Adipocyte (in vitro differentiated cells): ENCODE results near the gene STIM1.
"Not testable (repeated sequence)": the region's sequence is repeated elsewhere in the genome, so short reads cannot be mapped to it uniquely, and the experiment has no call there.

Source experiments
- DNase-seq: peaks from one replicate; pipeline ENCODE4 v3.0.0-alpha.2; 2015; ENCODE audit warnings: low read depth
- H3K27me3 ChIP-seq: replicated peaks from 2 replicates; pipeline ENCODE4 v1.7.0; 2013; ENCODE audit warnings: mild to moderate bottlenecking, low read length, moderate library complexity; ENCODE audit not compliant: control insufficient read depth, insufficient read depth
- H3K36me3 ChIP-seq: 2 replicates; pipeline ENCODE4 v1.7.0; 2013; ENCODE audit warnings: low read length, mild to moderate bottlenecking, moderate library complexity; ENCODE audit not compliant: control insufficient read depth, insufficient read depth, severe bottlenecking
- H3K4me1 ChIP-seq: 2 replicates; pipeline ENCODE4 v1.7.0; 2013; ENCODE audit warnings: mild to moderate bottlenecking, low read length, moderate library complexity; ENCODE audit not compliant: control insufficient read depth, insufficient read depth
- H3K4me3 ChIP-seq: 2 replicates; pipeline ENCODE4 v1.7.0; 2013; ENCODE audit warnings: mild to moderate bottlenecking, low read length, moderate library complexity
- H3K9ac ChIP-seq: 2 replicates; pipeline ENCODE4 v1.7.0; 2013; ENCODE audit warnings: mild to moderate bottlenecking, low read length, moderate library complexity
- H3K9me3 ChIP-seq: 2 replicates; pipeline ENCODE4 v1.7.0; 2013; ENCODE audit warnings: mild to moderate bottlenecking, low read length, moderate library complexity; ENCODE audit not compliant: control insufficient read depth

The STIM1 gene

DNA sequence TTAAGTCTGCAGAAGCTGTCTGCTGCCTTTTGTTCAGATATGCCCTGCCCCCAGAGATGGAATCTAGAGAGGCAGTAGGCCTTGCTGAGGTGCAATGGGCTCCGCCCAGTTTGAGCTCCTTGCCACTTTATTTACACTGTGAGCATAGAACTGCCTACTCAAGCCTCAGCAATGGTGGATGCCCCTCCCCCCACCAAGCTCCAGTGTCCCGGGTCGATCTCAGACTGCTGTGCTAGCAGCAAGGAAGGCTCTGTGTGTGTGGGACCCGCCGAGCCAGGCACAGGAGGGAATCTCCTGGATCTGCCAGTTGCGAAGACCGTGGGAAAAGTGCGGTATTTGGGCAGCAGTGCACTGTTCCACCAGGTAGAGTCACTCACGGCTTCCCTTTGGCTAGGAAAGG is 161.1 kb downstream of the STIM1 start:
- DNase-seq, H3K4me1 ChIP-seq, H3K9me3 ChIP-seq, H3K4me3 ChIP-seq, H3K9ac ChIP-seq, H3K27me3 ChIP-seq, H3K36me3 ChIP-seq: not testable (repeated sequence)

DNA sequence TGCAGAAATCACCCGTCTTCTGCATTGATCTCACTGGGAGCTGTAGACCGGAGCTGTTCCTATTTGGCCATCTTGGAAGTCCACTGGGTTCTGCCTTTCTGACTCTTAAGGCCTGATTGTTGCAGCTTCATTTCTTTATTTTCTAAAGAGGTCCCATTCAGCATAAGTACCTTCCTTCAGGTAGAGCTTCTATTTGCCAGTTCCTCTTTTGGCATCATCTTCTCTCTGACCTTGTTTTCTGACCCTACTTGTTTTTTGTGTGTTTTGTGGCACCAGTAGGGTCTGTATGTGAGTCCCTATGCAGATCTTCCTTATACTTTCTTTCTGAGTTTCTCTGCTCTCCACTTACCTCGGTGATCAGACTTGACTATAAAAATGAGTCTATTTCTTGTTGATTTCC is 161.7 kb downstream of the STIM1 start:
- Histone ChIP-seq H3K9ac (no peak overlapping the region), H3K9me3 (no peaks in the 10 kb centered on the region), H3K36me3 (no peaks in the 10 kb centered on the region), H3K4me1 (no peaks in the 10 kb centered on the region), H3K27me3 (no peaks in the 10 kb centered on the region), H3K4me3 (no peak overlapping the region)
- no peak for DNase-seq

DNA sequence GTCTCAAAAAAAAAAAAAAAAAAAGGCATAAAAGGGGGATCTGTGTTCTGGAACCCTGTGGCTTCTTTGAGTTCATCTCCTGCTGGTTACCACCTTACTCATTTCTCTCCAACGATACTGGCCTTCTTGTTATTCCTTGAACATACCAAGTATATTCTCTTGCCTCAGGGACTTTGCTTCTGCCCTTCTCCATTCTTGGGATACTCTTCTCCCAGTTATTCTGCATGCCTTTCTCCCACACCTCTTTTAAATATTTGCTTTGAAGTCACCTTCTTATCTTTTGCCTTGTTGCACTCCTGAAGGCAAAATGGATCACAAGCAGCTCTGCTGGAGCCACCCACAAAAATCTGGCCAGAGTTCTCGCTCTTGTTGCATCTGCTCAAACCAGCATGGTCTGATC is 163.2 kb downstream of the STIM1 start:
- no peaks in the 10 kb centered on the region for H3K27me3 ChIP-seq
- no peaks in the 10 kb centered on the region for H3K4me1 ChIP-seq
- H3K9ac ChIP-seq, result no peak overlapping the region
- no peak for DNase-seq
- no peak overlapping the region for H3K4me3 ChIP-seq
- H3K9me3 ChIP-seq, result no peaks in the 10 kb centered on the region
- no peaks in the 10 kb centered on the region for H3K36me3 ChIP-seq

DNA sequence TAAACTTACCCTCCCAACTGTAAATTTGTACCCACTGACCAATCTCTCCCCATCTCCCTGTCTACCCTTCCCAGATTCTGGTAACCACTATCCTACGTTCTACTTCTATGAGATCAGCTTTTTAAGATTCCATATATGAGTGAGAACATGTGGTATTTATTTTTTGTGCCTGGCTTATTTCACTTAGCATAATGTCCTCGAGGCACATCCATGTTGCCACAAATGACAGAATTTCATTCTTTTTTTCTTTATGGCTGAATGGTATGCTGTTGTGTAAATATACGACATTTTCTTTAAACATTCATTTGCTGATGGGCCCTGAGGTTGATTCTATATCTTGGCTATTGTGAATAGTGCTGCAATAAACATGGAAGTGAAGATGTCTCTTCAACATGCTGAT is 164.4 kb downstream of the STIM1 start:
- Histone ChIP-seq H3K27me3 (no peaks in the 10 kb centered on the region), H3K4me1 (peaks cover under 1% of the 10 kb centered on the region), H3K4me3 (no peak overlapping the region), H3K9ac (no peak overlapping the region), H3K36me3 (no peaks in the 10 kb centered on the region), H3K9me3 (no peaks in the 10 kb centered on the region)
- DNase-seq, result peak; percentile 84

DNA sequence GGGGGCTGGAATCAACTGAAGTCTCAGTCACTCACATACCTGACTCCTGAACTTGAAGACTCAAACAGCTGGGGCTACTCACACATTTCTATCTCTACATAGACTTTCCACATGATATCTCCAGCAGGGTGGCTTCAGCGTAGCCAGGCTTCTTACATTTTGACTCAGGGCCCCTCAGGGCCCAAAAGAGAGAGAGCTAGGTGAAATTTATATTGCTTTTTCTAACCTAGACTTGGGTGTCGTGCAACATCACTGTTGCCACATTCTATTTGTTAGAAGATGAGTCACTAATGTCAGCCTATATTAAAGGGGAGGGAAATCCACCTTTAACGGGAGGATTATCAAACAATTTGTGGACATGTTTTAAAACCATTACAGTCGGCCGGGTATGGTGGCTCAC is 167.2 kb downstream of the STIM1 start:
- no peak overlapping the region for H3K4me3 ChIP-seq
- H3K4me1 ChIP-seq, result peaks cover 26% of the 10 kb centered on the region
- no peaks in the 10 kb centered on the region for H3K9me3 ChIP-seq
- no peak for DNase-seq
- no peaks in the 10 kb centered on the region for H3K36me3 ChIP-seq
- H3K9ac ChIP-seq, result no peak overlapping the region
- H3K27me3 ChIP-seq, result no peaks in the 10 kb centered on the region

DNA sequence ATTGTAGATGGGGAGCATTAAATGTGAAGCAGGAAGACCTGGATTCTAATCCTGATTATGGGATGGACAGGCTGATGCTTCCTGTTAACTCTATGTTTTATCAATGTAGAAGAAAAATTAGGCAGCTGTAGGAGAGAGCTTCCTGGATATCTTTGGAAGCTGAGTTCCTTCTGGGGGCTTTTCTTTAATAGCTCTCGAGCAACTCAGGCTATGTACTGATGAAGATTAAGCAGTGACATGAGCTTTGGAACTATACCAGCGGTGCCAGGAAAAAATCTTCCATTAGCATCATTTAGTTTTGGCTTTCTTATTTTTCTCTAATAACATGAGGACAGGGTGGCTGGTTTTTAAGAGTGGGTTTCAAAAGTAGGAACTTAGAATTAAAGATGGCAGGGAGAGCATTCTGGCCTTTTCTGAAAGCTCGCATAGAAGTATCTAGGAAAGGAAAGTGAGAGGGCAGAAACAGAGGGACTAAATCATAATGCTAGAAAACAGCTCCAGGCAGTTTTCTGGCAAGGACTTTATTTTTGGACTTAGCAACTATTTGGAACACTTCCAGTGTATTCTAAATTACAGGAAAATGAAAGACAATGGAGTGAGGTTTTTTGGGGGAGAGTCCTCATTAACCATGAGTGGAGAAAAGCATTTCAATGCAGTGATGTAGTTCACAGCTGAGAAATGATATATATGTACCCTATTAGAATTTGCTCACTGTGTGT is 169.9 kb downstream of the STIM1 start:
- no peaks in the 10 kb centered on the region for H3K27me3 ChIP-seq
- peaks cover 31% of the 10 kb centered on the region for H3K4me1 ChIP-seq
- DNase-seq, result peak; percentile 87
- H3K9me3 ChIP-seq, result no peaks in the 10 kb centered on the region
- peak overlapping the region; percentile 16 for H3K9ac ChIP-seq
- H3K4me3 ChIP-seq, result peak overlapping the region; percentile 11
- no peaks in the 10 kb centered on the region for H3K36me3 ChIP-seq

DNA sequence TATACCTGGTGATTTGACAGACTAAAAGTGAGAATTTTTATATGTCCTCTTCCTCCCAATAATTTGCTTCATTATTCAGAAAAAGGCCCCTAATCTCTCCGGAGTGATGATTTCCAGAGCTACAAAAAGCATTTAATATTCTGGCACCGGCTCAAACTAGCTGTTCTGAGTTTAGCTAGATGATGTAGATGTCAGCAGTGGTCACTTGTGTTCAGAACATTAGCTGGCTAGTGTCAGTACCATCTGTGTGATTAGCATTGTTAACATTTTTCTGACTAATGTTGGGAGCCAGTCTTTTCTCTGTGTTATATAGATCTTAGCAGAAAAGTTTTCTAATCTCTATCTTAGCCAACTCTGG is 170.5 kb downstream of the STIM1 start:
- DNase-seq, result peak; percentile 60
- no peaks in the 10 kb centered on the region for H3K36me3 ChIP-seq
- H3K4me1 ChIP-seq, result peaks cover 31% of the 10 kb centered on the region
- no peaks in the 10 kb centered on the region for H3K9me3 ChIP-seq
- H3K4me3 ChIP-seq, result peak overlapping the region; percentile 11
- peak overlapping the region; percentile 16 for H3K9ac ChIP-seq
- no peaks in the 10 kb centered on the region for H3K27me3 ChIP-seq

DNA sequence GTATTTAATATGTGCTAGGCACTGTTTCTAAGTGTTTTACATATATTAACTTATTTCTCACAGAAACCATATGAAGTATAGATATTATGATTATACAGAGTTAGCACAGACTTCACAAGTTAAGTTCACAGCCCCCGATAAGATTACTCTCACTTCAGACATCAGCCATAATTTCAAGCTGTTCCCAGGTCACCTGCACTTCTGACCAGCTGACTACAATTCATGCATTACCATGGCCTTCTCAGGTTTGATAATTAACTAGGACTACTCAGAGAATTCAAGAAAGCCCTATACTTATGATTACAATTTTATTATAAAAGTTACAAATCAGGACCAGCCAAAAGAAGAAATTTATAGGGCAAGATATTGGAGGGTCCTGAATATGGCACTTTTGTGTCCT is 170.9 kb downstream of the STIM1 start:
- DNase-seq, result no peak
- Histone ChIP-seq H3K9me3 (no peaks in the 10 kb centered on the region), H3K27me3 (no peaks in the 10 kb centered on the region), H3K9ac (peak overlapping the region; percentile 16), H3K4me3 (no peak overlapping the region), H3K4me1 (peaks cover 31% of the 10 kb centered on the region), H3K36me3 (no peaks in the 10 kb centered on the region)

DNA sequence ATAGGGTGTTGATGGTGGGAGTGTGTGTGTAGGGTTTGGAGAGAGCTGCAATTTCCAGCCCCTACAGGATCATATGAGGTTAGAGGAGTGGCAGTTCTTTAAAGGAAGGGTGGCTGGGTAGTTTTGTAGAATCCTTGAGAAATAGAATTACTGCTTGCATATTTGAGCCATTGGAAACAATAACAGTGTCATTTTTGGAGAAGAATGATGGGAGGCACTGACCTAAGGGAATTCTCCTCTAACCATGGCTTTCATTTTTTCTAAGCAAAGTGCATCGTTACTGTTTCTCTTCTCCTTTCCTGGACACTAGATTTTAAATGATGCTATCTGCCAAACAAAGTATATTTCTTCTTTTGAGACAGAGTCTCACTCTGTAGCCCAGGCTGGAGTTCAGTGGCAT is 172.3 kb downstream of the STIM1 start:
- H3K27me3 ChIP-seq, result no peaks in the 10 kb centered on the region
- no peak overlapping the region for H3K9ac ChIP-seq
- H3K4me3 ChIP-seq, result no peak overlapping the region
- no peaks in the 10 kb centered on the region for H3K9me3 ChIP-seq
- peaks cover 31% of the 10 kb centered on the region for H3K4me1 ChIP-seq
- H3K36me3 ChIP-seq, result no peaks in the 10 kb centered on the region
- DNase-seq, result no peak

DNA sequence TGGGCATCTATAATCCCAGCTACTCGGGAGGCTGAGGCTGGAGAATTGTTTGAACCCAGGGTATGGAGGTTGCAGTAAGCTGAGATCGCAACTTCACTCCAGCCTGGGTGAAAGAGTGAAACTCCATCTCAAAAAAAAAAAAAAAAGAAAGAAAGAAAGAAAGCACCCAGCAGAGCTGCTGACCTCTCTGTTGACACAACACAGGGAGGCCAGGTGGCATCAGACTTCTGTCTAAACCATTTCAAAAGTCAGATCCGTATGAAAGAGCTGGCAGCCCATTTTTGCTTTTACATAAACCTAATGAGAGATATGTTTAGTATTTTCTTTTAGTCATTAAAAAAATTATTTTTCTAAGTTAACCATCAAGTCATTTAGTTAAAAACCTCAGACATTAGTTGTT is 174.7 kb downstream of the STIM1 start:
- no peak overlapping the region for H3K4me3 ChIP-seq

DNA sequence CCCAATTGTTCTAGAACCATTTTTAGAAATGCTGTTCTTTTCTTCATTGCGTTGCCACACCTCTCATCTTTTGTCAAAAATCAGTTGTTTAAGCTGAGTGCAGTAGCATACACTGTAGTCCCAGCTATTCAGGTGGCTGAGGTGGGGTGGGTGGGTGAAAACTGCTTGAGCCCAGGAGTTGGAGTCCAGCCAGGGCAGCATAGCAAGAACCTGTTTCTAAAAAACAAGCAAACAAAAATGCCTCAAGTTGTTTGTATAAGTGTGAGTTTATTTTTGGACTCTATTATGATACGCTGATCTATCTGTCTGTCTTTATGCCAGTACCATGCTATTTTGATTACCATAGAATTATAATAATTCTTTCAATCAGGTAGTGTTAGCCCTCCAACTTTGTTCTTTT is 176.6 kb downstream of the STIM1 start:
- Histone ChIP-seq H3K9ac (no peak overlapping the region), H3K4me1 (peaks cover 8% of the 10 kb centered on the region), H3K36me3 (no peaks in the 10 kb centered on the region), H3K4me3 (no peak overlapping the region), H3K27me3 (no peaks in the 10 kb centered on the region), H3K9me3 (peaks cover 3% of the 10 kb centered on the region)
- no peak for DNase-seq

More for the DNA sequence above, 174.7 kb downstream of the STIM1 start:
- no peak for DNase-seq
- H3K9ac ChIP-seq, result no peak overlapping the region
- H3K9me3 ChIP-seq, result peaks cover 3% of the 10 kb centered on the region
- no peaks in the 10 kb centered on the region for H3K36me3 ChIP-seq
- peaks cover 27% of the 10 kb centered on the region for H3K4me1 ChIP-seq
- no peaks in the 10 kb centered on the region for H3K27me3 ChIP-seq

DNA sequence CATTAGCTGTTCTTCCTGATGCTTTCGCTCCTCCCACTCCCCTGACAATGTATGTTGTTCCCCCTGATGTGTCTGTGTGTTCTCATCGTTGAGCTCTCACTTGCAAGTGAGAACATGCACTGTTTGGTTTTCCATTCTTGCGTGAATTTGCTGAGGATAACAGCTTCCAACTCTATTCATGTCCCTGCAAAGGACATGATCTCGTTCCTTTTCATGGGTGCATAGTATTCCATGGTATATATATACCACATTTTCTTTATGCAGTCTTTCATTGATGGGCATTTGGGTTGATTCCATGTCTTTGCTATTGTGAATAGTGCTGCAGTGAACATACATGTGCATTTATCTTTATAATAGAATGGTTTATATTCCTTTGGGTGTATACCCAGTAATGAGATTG is 180.5 kb downstream of the STIM1 start:
- H3K27me3 ChIP-seq, result no peaks in the 10 kb centered on the region
- H3K9me3 ChIP-seq, result peaks cover 3% of the 10 kb centered on the region
- no peaks in the 10 kb centered on the region for H3K4me1 ChIP-seq
- H3K9ac ChIP-seq, result no peak overlapping the region
- H3K4me3 ChIP-seq, result no peak overlapping the region
- no peak for DNase-seq
- no peaks in the 10 kb centered on the region for H3K36me3 ChIP-seq
